GM18526 (cell line): ENCODE results near the gene KIAA1217.

Source experiments
- POLR2A ChIP-seq: IDR thresholded peaks from 3 replicates; pipeline ENCODE4 v1.6.1; 2011; ENCODE audit not compliant: insufficient read length; ENCODE audit errors: extremely low read depth

KIAA1217 gene

GRCh38 chr10:24404567-24404966, 195.6 kb downstream of the KIAA1217 start:
- TF ChIP-seq POLR2A, result no peak

GRCh38 chr10:24405635-24406034, 196.7 kb downstream of the KIAA1217 start:
- TF ChIP-seq POLR2A, result no peak

DNA sequence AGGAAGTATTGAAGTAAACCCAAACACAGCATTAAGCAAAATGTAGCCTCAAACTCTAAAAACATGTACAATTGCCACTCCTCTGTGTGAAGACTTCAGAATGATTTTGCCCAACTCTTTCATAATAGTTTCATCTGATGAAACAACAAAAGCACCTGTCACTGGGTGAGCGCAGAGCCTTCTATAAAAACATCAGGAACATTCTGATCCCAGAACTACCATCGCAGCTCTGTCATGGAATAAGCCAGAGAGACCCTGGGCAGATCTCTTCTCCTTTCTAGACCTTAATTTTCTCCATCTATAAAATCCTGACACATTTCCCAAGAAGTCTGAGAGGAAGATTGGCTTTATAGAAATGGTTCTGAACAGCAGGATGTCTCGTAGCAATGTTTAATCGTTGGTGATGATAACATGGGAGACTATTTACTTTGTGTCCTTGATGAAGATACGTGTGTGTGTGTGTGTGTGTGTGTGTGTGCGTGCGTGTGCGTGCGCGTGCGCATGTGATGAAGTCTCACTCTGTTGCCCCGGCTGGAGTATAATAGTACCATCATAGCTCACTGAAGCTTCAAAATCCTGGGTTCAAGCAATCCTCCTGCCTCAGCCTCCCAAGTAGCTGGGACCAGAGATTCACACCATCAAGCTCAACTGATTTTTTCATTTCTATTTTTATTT, 198.0 kb downstream of the KIAA1217 start:
- TF ChIP-seq POLR2A, result no peak

- no peak for TF ChIP-seq POLR2A
Observed at GRCh38 chr10:24407928-24408327, 199.0 kb downstream of the KIAA1217 start.

DNA sequence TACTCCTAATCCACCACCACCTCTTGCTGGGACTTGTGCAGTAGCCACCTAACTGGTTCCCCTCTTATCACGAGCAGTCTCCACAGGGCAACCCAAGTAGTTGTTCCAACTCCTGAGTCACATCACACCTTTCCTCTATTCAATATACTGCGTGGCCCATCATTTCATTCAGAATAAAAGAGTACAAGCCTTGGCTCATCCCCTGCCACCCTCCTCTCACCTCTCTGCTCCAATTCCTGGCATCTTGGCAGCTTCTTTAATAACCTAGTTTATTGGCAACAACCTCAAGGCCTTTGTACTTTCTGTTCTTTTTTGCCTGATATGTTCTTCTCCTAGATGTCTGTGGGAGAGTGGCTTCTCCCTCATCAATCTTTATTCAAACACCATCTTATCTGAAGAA, 199.4 kb downstream of the KIAA1217 start:
- TF ChIP-seq POLR2A, result no peak

DNA sequence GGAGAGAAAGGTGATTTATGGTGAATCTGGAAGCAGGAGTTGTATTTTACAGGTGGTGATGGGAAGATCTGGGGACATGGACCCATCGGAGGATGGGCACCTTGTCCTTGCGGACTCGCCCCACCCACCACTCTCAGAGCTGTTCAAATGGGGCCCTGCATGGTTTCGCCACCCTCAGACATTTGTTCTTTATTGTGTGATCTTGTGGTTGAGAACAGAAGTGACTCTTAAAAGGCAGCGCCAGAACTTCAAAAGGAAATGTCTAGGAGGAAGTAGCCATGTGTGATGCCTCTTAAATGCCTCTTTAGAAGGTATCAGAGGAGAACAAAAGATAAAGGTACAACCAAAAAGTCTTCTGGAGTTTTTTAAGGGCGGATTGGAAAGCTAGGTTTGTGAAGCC, 205.7 kb downstream of the KIAA1217 start:
- TF ChIP-seq POLR2A, result no peak

GRCh38 chr10:24415455-24416125, 206.7 kb downstream of the KIAA1217 start:
- no peak for TF ChIP-seq POLR2A

DNA sequence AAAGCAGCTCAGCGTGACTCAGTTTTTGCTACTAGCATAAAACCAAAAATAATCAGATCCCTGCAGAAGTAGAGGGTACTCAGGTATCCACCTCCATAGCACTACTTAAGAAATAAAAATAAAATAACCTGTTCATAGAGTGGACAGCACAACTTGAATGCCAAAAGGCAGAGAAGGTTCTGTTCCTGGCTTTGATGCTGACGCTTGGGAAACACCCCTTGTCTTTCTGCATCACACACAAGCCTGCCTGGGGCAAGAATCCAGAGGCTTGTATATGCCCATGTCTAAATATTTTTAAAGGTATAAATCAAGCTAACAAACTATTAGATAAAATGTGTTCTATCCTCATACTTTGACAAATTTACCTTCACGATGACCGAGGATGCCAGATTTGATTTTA, 207.3 kb downstream of the KIAA1217 start:
- TF ChIP-seq POLR2A, result no peak

- no peak for TF ChIP-seq POLR2A
Observed at GRCh38 chr10:24417053-24417452, 208.1 kb downstream of the KIAA1217 start.

DNA sequence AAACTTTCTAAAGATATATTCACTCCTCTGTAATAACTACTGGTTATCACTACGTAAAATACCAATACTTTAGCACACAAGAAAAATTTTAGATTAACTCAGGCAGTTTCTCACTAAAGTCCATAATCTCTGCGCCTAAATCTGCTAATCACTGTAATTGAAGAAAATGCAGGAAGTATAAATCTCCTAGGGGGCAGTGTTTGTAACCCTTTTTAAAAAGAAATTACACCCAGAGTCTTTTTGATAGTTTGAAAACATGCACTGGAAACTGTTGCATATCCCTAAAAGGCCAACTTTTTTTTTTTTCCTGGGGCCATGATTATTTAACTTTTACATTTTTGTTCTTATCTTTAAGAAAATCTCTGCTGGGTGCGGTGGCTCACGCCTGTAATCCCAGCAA, 209.6 kb downstream of the KIAA1217 start:
- no peak for TF ChIP-seq POLR2A

GRCh38 chr10:24419066-24419465, 210.1 kb downstream of the KIAA1217 start:
- TF ChIP-seq POLR2A, result no peak

- no peak for TF ChIP-seq POLR2A
Observed at GRCh38 chr10:24425151-24425550, 216.2 kb downstream of the KIAA1217 start.

GRCh38 chr10:24427678-24428409, 218.9 kb downstream of the KIAA1217 start:
- no peak for TF ChIP-seq POLR2A

DNA sequence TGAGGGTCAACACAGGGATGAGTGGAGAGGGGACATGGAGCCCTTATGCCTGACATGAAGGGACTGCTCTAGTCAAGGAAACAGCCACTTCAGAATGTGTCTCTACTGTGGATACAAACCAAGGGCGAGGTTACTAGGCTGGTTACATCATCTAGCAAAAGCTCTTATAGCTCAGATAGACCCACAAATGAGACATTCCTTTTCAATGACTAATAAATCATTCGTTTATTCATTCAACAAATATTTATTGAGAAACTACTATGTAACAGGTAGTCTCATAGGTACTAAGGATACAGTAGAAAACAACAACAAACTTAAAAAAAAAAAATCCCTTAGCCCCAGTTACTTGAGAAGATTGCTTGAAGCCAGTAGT, 219.5 kb downstream of the KIAA1217 start:
- no peak for TF ChIP-seq POLR2A

GRCh38 chr10:24430591-24430990, 221.7 kb downstream of the KIAA1217 start:
- no peak for TF ChIP-seq POLR2A
